OCI-LY1 (cell line): ENCODE results near the gene CSF1.

Experiments used
- H2AFZ ChIP-seq: fragments of 200-600 bp; sonication (generic), shearing (Covaris generic); 2 replicates; pipeline ENCODE4 v1.6.0; 2014; ENCODE audit warnings: antibody characterized with exemption, mild to moderate bottlenecking, low read length
- H3F3A ChIP-seq: fragments of 200-600 bp; sonication (generic), shearing (Covaris generic); 2 replicates; pipeline ENCODE4 v1.6.0; 2014; ENCODE audit warnings: mild to moderate bottlenecking, antibody characterized with exemption, low read length, moderate library complexity; ENCODE audit not compliant: insufficient read depth
- H3K27ac ChIP-seq: fragments of 200-600 bp; sonication (generic); 2 replicates; pipeline ENCODE4 v1.5.1; 2014; ENCODE audit warnings: low read length, mixed run types, mild to moderate bottlenecking, low read depth; ENCODE audit not compliant: poor library complexity, severe bottlenecking
- H3K27me3 ChIP-seq: fragments of 200-600 bp; sonication (generic); 2 replicates; pipeline ENCODE4 v1.6.0; 2014; ENCODE audit warnings: antibody characterized with exemption, mild to moderate bottlenecking, low read length, moderate library complexity; ENCODE audit not compliant: insufficient read depth
- H3K36me3 ChIP-seq: fragments of 200-600 bp; sonication (generic); 2 replicates; pipeline ENCODE4 v1.6.1; 2014; ENCODE audit warnings: mild to moderate bottlenecking, antibody characterized with exemption, low read length, moderate library complexity, mixed read lengths; ENCODE audit not compliant: insufficient read depth
- H3K4me1 ChIP-seq: fragments of 200-600 bp; sonication (generic); 2 replicates; pipeline ENCODE4 v1.5.1; 2014; ENCODE audit warnings: mild to moderate bottlenecking, low read length, moderate library complexity; ENCODE audit not compliant: insufficient read depth, severe bottlenecking
- H3K4me2 ChIP-seq: fragments of 200-600 bp; sonication (generic), shearing (Covaris generic); 2 replicates; pipeline ENCODE4 v1.6.1; 2014; ENCODE audit warnings: low read length
- H3K4me3 ChIP-seq: fragments of 200-600 bp; sonication (generic); 2 replicates; pipeline ENCODE4 v1.5.1; 2014; ENCODE audit warnings: low read length, low read depth, mild to moderate bottlenecking, mixed read lengths; ENCODE audit not compliant: poor library complexity, severe bottlenecking
- H3K79me2 ChIP-seq: fragments of 200-600 bp; shearing (Covaris generic); 2 replicates; pipeline ENCODE4 v1.6.1; 2016; ENCODE audit warnings: mixed run types, low read length, mixed read lengths; ENCODE audit not compliant: insufficient read depth
- H3K9ac ChIP-seq: fragments of 200-600 bp; sonication (generic), shearing (Covaris generic); 2 replicates; pipeline ENCODE4 v1.6.1; 2014; ENCODE audit warnings: mild to moderate bottlenecking, low read length, mixed read lengths
- H3K9me2 ChIP-seq: fragments of 200-600 bp; sonication (generic), shearing (Covaris generic); 2 replicates; pipeline ENCODE4 v1.6.1; 2014; ENCODE audit warnings: low read depth, mild to moderate bottlenecking, low read length, mixed read lengths
- H3K9me3 ChIP-seq: fragments of 200-600 bp; shearing (Covaris generic); 2 replicates; pipeline ENCODE4 v1.6.1; 2014; ENCODE audit warnings: low read length, mixed read lengths
- H4K20me1 ChIP-seq: fragments of 200-600 bp; sonication (generic), shearing (Covaris generic); 2 replicates; pipeline ENCODE4 v1.6.0; 2016; ENCODE audit warnings: mild to moderate bottlenecking, low read length; ENCODE audit not compliant: insufficient read depth
- EZH2 ChIP-seq: fragments of 200-600 bp; sonication (generic), shearing (Covaris generic); IDR thresholded peaks from 2 replicates; pipeline ENCODE4 v1.8.0; 2017; ENCODE audit warnings: borderline replicate concordance, mixed run types, mild to moderate bottlenecking, antibody characterized with exemption, low read length, moderate library complexity, mixed read lengths
- TF ChIP-seq, protein P1 (sequence below): fragments of 200-600 bp; sonication (generic), shearing (Covaris generic); IDR thresholded peaks from 2 replicates; pipeline ENCODE4 v1.5.1; 2017; ENCODE audit warnings: mild to moderate bottlenecking, antibody characterized with exemption, low read length, moderate library complexity, mixed read lengths

The CSF1 gene

DNA sequence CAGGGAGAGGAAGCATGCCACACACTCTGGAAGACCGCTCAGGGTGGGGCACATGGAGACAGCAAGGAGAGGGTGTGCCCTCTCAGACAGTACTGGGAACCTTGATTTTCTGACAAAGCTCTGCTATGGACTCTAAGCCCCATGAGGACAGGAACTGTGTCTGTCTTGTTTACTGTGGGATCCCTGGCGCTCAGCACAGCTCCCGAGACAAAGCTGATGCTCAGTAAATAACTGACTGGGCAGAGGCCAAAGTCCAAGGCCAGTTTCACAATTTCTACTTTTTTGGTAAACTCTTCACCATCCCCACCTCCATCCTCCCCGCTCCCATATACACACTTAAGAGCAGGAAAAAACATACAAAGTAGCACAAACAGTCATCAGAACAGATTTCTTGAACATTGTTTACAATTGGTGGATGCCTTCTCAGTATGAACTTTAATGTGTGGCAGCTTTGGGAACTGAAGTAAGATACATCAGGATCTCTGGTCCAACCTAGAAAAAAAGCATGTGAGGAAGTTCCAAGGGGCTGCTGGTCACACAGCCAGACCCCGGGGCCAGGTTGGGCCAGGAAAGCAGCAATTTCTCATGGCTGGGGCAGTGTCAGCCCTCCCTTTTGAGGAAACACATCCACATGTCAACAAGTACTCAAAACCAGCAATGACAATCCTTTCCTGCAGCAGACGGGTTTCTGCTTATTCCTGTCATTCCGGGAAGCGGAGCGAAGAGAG lies 68.3 kb downstream of the CSF1 start:
- Histone ChIP-seq H3K79me2 (no peaks in the 10 kb centered on the region), H3K4me3 (no peak overlapping the region), H3F3A (no peaks in the 10 kb centered on the region), H3K4me2 (no peak overlapping the region), H3K27ac (no peak overlapping the region), H3K4me1 (no peaks in the 10 kb centered on the region), H3K9me2 (no peaks in the 10 kb centered on the region), H4K20me1 (no peaks in the 10 kb centered on the region), H2AFZ (no peak overlapping the region), H3K9ac (no peak overlapping the region), H3K9me3 (no peaks in the 10 kb centered on the region), H3K36me3 (no peaks in the 10 kb centered on the region), H3K27me3 (peaks cover 9% of the 10 kb centered on the region; the same call in 1 of the 2 replicates)
- no peak for TF ChIP-seq EZH2
- TF ChIP-seq, protein P1, sequence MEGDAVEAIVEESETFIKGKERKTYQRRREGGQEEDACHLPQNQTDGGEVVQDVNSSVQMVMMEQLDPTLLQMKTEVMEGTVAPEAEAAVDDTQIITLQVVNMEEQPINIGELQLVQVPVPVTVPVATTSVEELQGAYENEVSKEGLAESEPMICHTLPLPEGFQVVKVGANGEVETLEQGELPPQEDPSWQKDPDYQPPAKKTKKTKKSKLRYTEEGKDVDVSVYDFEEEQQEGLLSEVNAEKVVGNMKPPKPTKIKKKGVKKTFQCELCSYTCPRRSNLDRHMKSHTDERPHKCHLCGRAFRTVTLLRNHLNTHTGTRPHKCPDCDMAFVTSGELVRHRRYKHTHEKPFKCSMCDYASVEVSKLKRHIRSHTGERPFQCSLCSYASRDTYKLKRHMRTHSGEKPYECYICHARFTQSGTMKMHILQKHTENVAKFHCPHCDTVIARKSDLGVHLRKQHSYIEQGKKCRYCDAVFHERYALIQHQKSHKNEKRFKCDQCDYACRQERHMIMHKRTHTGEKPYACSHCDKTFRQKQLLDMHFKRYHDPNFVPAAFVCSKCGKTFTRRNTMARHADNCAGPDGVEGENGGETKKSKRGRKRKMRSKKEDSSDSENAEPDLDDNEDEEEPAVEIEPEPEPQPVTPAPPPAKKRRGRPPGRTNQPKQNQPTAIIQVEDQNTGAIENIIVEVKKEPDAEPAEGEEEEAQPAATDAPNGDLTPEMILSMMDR, result no peak

DNA sequence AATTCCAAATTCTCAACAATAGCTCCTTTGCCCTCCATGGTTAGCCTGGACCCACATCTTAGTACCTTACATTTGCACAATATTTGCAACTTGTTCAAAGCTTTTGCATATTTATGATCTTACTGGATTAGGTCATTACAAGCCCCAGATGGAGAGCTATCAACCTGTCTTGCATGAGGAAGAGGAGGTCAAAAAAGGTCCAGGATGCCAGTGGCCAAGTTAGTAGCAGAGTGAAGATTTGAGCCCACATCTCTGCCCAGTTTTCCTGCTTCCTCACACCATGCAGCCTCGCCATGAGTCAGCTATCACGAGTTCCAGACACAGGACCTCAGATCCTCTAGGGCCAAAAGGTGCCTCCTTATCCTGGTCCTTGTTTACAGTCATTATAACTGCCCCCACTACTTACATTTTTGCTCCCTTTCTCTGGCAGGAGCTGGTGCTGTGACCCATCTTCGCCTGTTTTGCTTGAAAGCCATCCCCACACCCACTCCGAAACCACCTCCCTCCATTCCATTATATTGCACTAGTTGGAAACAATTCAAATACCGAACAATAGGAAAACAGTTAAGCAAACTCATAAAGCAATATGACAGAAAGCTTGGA lies 68.9 kb downstream of the CSF1 start:
- Histone ChIP-seq H3K9me3 (no peaks in the 10 kb centered on the region), H3K4me3 (no peak overlapping the region), H3K27ac (no peak overlapping the region), H3K4me1 (peaks cover 4% of the 10 kb centered on the region), H2AFZ (no peak overlapping the region), H3K9ac (no peak overlapping the region), H3K27me3 (peaks cover 9% of the 10 kb centered on the region; the same call in 1 of the 2 replicates), H3F3A (no peaks in the 10 kb centered on the region), H3K79me2 (no peaks in the 10 kb centered on the region), H3K4me2 (no peak overlapping the region), H3K36me3 (no peaks in the 10 kb centered on the region), H3K9me2 (no peaks in the 10 kb centered on the region), H4K20me1 (no peaks in the 10 kb centered on the region)
- no peak for TF ChIP-seq EZH2
